Activated CD4-positive, alpha-beta T cell treated with anti-CD3 and anti-CD28 coated beads, Interleukin-2, Interleukin-6, amounts not matched to agents 100 ng/mL and 50 ng/mL, durations not matched to agents 16 hours and 8 hours (primary cell): Measurements from ENCODE around the gene CYP26C1.
"Not testable (repeated sequence)": the region's sequence is repeated elsewhere in the genome, so short reads cannot be mapped to it uniquely, and the experiment has no call there.

Experiments
- DNase-seq: peaks from one replicate; pipeline ENCODE4 v3.0.0-alpha.2; 2020

Gene CYP26C1

DNA sequence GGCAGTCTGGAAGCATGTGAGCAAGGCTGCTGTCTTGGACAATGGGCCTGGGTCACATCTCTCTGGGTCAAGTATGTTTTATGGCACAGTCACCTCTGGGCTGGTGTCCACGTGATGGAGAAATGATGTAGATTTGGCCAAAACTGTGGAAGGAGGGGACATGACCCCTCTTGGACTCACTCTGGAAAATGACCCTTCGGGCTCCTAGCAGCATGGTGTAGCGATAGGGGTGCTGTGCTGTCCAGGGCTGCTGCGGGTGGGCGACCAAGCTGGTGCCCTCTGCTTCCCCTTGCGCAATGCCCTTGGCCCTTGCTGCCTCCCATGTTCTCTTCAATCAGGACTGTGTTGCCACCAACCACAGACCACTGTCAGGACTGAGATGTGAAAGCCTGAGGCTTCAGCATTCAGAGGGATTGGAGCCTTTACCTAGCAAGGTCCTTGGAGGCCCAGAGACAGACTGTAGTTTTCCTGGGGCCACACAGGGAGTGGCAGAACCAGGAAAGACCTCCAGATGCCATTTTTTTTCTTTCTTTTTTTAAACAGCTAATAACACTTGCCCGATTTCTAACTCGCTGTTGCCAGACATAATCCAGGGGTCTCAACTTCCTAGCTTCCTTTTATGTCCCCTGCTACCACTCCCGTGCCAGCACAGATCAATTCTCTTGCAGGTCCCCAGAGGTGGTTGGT, 19.2 kb downstream of the CYP26C1 start:
- DNase-seq = no peak

DNA sequence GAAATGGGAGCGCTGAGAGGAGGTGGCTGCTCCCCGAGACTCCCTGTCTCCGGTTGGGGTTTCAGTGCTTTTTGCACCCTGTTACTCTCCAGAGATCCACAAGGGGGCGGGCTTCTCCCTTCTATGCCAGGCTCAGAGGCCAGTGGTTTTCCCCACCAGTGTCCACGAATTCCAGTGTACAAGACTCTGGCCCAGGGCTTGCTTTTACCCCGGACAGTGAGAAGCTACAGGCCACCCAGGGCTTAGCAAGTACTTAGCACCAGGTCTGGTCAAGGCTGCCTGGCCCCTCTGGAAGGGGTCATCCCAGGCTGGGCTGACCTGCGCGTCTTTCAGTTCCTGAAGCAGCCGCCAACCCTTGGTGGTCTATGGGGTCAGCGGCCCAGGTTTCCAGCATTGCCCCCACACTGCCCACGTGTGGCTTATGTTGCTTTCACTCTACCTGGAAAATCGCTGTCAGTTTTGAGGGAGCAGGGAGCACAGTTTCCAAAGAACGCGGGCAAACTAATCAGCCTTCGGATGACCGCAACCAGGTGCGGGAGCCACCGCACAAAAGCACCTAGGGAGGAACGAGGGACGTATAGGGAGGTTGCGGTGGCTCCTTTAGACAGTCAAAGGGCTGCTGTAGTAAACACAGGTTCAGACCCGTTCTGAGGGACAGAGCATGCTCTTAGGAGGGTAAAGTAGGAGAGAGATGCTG, 19.9 kb downstream of the CYP26C1 start:
- peak; percentile 58 for DNase-seq

DNA sequence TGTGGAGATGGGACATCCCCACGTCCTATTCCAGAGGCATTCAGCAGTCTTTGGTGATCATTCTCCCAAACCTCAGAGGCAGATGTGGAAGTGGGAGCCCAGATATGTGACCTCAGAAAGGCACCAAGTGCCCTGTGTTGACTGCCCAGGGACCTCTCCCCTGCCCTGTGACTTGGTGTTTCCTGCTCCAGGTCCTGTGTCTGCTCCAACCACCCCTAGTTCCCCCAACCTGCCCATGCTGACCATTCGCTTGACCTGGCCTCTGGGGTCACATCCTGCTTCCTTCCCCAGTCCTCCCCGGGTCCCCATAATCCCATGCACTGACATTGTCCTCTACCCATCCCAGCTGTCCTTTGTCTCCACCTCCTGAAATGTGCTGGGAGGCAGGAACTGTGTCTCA, 20.7 kb downstream of the CYP26C1 start:
- no peak for DNase-seq

DNA sequence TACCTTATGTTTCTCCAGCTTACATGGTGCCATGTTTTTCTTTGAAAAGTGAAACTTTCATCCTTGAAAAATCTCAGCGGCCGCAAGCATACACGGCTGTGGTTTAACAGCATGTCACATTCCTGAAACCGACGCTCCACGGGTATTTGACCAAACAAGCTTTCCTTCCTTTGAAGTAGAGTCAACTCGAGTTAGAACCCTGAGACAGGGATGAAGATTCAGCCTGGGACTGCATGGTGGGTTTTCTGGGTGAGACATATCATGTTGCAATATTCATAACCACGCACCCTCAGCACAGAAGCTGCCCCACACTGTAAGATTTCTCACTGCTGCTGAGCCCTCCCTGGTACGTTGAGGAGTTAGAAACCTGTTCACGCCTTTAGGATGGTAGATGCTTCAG, 21.2 kb downstream of the CYP26C1 start:
- DNase-seq = no peak

DNA sequence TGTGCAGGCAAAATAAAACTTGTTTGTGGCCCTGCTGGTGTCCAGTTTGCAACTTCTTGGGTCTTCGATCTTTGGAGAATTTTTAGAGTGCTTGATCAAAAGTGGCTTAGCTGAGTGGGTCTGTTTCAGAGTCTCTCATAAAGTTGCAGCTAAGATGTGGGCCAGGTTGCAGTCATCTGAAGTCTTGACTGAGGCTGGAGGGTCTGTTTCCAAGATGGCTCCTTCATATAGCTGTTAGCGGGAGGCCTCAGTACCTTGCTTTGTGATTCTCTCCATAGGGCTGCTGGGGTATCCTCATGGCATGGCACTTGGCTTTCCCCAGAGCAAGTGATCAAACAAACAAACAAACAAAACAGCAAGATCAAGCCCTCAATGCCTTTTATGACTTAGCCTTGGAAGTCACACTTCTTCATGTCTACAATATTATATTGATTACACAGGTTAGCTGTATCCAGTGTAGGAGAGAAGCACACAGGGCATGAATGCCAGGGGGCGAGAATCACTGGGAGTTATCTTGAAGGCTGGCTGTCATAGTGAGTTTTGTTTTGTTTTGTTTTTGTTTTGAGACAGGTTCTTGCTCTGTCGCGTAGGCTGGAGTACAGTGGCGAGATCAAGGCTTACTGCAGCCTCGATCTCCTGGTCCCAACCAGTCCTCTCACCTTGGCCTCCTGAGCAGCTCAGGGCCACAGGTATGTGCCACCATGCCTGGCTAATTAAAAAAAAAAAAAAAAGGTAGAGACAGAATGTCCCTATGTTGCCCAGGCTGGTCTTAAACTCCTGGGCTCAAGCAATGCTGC, 23.3 kb downstream of the CYP26C1 start:
- no peak for DNase-seq

DNA sequence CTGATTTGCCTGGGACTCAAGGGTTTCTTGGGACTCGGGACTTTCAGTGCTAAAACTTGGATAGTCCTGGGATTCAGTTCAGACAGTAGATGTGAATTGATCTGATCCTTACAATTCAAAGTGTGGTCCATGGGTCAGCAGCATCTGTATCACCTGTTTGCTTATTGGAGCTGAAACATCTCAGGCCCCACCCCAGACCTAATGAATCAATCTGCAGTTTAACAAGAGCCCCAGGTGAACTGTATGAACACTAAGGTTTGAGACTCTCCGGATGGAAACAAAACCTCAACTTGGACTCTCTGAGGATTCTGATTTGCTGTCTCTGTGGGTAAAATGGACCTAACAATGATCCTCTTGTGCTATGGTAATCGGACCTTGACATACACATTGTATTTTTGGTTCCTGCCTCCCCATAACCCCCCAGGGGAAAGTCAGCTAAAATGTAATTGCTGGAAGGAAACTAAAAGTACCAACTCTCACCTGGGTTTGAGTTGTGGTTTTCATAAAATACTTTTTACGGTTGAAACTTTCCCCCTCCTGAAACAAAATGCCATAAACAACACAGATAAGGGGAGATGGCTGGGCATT, 24.8 kb downstream of the CYP26C1 start:
- DNase-seq = no peak

DNA sequence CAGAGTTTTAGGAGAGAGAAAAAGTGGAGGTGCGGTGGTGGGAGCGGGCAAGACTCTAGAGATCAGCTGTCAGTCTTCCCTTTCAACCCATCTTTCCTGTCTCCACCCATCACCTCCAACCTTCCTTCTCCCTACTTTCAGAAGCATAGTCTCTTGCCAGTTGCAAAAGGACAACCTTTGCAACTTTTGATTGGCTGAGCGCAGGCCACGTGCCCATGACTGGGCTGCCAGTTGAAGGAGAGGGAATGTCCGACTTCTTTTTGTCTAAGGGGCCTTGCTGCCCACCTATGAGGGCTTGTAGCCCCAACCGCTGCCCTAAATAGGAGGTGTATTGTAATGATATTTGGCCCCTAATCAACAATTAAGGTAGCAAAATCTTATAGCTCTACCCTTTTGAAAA, 25.7 kb downstream of the CYP26C1 start:
- no peak for DNase-seq

DNA sequence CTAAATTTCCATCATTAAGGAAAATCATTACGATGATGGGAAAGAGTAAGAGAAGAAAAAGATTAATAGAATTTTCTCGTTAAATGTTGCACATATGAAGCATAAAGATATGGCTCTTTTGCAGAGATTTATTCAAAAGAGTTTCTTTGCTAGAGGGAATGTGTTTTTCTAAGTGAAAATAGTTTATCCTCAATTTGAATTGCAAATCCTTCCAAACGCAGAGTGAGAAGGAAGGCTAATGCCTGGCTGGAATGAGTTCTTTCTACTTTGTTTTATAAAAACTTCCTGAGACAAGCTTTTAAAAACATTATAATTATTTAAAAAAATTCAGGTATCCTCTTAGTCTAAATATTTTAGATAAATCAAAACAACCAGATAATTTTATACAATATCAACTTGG, 27.2 kb downstream of the CYP26C1 start:
- no peak for DNase-seq

DNA sequence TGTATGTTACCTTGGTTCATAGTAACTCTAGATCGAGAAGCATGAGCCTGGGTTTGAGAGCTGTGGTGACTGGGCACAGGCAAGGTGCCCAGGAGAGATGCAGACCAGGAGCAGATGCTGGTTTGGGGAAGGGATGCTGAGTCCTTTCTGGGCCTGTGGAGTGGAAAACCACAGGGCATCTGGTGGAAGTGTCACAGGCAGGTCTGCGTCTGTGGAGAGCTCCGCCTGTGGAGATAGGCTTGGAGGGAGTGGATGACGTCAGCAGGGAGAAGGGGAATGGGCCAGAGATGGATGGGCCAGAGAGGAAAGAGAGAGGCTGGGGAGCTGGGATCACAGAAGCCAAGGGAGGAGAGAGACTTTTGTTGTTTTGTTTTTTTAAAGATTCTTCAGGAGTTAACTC, 27.9 kb downstream of the CYP26C1 start:
- no peak for DNase-seq

DNA sequence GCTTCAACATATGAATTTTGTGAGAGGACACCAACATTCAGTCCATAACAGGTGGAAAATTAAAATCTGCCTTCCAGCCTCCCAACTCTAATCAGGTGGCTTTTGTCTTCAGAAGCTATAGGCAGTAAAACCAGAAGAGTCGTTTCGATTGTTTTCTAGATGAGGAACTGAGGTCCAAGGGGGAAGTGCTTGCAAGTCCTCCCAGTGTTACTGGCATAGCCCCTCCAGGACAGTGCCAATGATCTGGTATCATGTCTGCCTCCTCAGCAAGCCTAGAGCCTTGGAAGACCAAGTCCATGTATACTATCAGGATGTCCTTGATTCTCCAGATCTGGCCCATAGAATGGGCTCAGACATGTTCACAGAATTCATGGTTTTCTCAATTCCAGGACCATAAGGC, 30.0 kb downstream of the CYP26C1 start:
- DNase-seq = no peak

DNA sequence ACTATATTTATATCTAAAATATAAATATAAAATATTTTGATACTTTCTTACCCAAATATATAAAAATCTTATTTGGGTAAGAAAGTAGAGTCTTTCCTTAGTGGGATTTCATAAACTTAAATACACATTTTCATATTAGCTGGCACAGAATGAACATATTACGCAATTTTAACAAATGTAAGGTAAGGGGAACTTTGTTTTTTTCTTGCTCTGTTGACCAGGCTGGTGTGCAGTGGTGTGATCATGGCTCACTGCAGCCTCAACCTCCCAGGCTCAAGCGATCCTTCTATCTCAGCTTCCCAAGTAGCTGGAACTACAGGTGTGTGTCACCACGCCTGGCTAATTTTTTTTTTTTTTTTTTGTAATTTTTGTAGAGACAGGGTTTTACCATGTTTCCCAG, 31.4 kb downstream of the CYP26C1 start:
- DNase-seq = no peak

DNA sequence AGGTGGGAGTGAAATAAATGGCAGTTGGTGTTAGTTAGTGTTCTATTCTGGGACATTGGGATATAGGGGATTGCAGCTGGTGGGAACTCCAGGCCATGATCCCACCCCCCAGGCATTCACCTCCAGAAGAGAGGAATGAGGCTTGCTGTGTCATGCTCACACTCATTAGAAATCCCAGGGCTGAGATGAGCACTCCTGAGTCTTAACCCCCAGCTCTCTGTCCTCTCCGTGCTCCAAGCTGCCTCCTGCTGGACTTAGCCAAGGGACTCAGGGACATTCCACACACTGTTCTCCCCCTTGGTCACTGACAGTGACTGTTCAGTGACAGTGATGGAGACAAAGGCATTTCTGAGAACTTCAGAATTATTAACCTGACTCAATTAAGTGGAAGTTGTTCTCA, 34.6 kb downstream of the CYP26C1 start:
- no peak for DNase-seq

DNA sequence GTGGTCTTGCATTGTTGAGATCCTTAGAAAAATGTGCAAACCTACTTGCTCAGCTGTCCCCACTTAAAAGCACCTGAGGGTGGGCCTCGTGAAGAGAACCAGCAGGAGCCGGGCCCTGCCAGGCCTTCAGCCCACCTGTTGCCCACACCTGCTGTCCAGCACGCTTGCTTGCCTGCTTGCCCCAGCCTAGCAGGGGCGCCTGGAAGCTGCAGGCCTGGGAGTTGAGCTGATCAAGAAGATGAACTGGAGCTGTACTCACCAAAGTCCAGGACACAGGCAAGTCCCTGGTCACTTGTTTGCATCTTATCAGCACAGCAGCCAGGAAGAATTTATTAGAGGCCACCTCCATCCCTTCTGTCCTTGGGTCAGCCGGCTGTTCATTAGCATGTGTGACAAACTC, 36.3 kb downstream of the CYP26C1 start:
- no peak for DNase-seq

DNA sequence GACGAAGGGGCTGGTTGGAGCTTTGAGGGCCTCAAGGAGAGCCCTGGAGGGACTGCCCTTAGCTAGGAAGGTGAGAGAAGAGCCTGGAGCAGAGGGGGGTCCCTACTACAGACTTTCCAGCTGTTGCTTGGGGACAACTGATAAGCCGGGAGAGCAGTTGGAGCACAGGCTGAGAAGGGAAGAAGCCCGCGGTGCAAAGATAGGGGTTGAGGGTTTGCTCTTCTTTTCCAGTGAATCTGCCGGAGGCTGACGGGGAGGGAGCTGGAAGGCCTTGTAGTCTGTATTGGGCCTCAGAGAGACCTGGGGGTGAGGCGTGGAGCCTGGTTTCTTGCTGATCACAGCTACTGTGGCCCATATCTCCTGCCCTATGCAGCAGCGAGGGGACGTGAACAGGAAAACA, 36.8 kb downstream of the CYP26C1 start:
- no peak for DNase-seq

DNA sequence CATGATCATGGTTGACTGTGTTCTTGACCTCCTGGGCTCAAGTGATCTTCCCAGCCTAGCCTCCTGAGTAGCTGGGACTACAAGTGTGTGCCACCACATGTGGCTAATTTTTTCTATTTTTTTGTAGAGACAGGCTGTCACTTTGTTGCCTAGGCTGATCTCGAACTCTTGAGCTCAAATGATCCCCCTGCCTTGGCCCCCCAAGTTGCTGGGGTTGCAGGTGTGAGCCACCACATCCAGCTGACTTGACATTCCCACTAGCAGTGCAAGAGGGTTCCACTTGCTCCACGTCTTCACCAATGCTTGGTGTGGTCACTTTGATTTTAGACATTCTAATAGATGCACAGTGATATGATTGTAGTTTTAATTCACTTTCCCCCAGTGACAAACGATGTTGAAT, 38.2 kb downstream of the CYP26C1 start:
- DNase-seq = no peak

DNA sequence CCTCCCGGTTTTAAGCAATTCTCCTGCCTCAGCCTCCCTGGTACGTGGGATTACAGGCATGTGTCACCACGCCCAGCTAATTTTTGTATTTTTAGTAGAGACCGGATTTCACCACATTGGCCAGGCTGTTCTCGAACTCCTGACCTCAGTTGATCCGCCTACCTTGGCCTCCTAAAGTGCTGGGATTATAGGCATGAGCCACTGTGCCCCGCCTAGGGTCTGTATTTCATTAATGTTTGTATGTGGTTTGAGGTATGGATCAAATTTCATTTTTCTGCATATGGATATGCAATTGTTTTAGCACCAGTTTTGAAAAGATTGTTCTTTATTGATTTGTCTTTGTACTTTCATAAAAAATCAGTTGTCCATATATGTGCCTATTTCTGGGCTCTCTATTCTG, 39.1 kb downstream of the CYP26C1 start:
- DNase-seq = no peak

DNA sequence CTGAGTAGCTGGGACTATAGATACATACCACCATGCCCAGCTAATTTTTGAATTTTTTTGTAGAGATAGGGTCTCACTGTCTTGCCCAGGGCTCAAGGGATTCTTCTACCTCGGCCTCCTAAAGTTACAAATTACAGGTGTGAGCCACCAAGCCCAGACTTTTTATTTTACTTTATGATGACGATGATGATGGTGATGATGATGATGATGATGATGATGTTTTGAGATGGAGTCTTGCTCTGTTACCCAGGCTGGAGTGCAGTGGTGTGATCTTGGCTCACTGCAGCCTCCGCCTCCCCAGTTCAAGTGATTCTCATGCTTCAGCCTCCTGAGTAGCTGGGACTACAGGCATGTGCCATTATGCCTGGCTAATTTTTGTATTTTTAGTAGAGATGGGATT, 40.5 kb downstream of the CYP26C1 start:
- not testable (repeated sequence) for DNase-seq

DNA sequence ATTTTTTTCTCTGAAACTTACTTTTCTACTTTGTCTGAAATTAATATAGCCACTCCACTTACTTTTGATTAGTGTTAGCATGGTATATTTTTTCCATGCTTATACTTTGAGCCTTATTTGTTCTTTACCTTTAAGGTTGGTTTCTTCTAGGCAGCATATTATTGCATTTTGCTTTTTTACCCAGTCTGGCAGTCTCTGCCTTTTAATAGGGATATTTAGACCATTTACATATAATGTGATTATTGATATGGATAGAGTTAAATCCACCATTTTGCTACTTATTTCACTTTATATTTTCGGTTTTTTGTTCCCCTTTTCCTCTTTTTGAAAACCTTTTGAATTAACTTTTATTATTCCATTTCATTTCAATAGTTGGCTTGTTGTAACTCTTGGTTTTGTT, 43.4 kb downstream of the CYP26C1 start:
- DNase-seq = no peak

DNA sequence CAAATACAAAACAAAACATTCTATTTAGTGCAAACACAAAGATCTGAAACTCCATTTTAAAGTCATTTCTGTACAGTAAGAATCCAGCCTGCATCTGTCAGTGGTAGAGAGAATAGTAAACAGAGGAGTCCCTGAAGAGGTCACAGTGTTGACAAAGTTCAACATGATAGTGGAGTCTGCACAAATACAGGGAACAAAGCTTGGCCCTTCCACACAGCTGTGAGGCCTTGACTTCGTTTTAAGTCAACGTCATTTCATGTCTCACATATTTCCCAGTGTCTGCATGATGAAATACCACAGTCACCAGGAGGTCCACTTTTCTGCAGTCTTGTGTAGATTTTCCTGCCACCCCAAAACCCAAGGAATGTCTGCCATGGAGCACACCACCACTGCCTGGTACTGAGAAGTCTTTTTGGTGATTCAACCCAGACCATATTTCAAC, 46.1 kb downstream of the CYP26C1 start:
- no peak for DNase-seq

DNA sequence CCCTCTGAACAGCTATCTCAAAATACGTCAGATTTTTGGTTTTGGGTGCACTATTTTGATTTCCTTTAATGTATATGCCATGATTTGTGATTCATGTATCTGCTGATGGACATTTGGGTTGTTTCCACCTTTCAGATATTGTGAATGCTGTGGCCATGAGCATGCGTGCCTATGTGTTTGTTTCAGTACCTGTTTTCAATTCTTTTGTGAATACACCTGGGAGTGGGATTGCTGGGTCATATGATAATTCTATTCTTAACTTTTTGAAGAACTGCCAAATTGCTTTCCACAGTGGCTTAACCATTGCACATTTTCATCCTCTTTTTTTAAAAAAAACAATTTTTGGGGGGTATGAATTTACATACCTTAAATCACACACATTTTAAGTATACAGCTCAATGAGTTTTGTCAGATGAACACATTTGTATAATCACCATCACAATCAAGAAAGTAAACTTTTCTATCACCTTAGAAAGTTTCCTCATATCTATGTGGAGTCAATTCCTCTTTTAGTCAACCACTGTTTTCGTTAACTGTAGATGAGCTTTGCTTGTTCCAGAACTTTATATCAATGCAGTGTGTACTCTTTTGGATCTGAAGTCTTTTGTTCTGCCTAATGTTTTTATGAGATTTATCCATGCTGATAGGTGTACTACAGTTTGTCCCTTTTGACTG, 50.0 kb downstream of the CYP26C1 start:
- DNase-seq = no peak

DNA sequence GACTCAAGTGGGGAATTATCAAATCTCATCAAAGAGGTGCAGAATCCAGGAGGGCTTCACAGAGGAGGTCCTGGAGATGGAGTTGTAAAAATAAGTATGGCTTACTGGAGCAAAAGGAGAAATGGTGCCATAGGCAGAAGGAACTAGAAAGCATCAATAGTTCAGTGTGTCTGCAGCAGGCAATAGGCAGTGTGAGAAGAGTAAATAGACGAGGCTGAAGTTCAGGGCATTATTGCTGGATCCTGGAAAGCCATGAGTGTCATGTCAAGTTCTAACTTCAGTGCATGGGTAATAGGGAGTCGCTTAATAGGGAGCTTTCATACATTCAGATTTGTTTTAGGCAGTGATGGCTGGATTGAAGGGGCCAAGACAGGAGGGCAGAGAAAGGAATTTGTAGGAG, 52.4 kb downstream of the CYP26C1 start:
- no peak for DNase-seq

DNA sequence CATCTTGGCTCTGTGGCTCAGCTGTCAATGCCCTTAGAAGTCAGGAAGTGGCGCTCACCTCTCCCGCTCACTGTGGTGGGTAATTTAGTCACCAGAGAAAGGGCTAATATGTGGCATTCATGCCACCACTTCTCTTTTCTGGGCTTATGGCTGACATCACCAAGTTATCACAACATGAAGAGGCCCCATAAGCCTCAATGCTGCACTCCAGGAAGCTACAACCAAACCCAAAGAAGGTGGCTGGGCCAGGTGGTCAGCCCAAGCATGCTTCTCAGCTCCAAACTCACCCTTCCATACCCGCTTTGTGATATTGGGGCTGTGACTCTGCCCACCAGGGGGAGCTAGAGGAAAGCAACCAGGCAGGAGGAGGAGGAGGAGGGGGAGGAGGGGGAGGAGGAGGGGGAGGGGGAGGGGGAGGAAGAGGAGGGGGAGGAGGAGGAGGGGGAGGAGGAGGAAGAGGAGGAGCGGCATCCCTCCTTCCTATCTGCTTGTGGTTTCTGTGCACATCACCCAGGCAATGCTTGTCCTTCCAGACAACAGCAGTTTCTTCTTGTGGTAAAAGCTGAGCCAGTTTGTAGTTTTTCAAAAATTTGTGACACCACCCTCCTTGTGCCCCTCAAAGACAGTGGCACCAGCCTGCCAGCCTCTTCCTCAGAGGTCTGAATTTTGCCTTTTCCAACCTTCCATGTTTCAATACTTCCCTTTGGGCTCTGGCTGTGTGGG, 55.2 kb downstream of the CYP26C1 start:
- peak; percentile 74 for DNase-seq
